Measurements from ENCODE around the gene TGM1.
A peak's percentile ranks its signal among the peaks of the same experiment; 100 is the strongest.
"Not testable (repeated sequence)": the region's sequence is repeated elsewhere in the genome, so short reads cannot be mapped to it uniquely, and the experiment has no call there.

The TGM1 gene

GRCh38 chr14:24252289-24253124, 10.5 kb downstream of the TGM1 start:
- DNase-seq: no peak

GRCh38 chr14:24251880-24252288, 11.1 kb downstream of the TGM1 start:
- DNase-seq: peak; percentile 48

GRCh38 chr14:24250354-24250753, 12.6 kb downstream of the TGM1 start:
- DNase-seq: no peak

- DNase-seq: no peak
Observed at GRCh38 chr14:24249230-24250021, 13.6 kb downstream of the TGM1 start.

- DNase-seq: no peak
Observed at GRCh38 chr14:24247422-24247821, 15.6 kb downstream of the TGM1 start.

- peak; percentile 80 for DNase-seq
Observed at GRCh38 chr14:24246765-24247212, 16.2 kb downstream of the TGM1 start.

- DNase-seq: not testable (repeated sequence)
Observed at GRCh38 chr14:24245350-24245749, 17.6 kb downstream of the TGM1 start.

GRCh38 chr14:24243336-24243836, 19.6 kb downstream of the TGM1 start:
- peak; percentile 54 for DNase-seq

- DNase-seq: peak; percentile 96
Observed at GRCh38 chr14:24241829-24242443, 21.0 kb downstream of the TGM1 start.

- DNase-seq: no peak
Observed at GRCh38 chr14:24240110-24240918, 22.7 kb downstream of the TGM1 start.

- no peak for DNase-seq
Observed at GRCh38 chr14:24238527-24239037, 24.4 kb downstream of the TGM1 start.

- DNase-seq: no peak
Observed at GRCh38 chr14:24238123-24238522, 24.9 kb downstream of the TGM1 start.

GRCh38 chr14:24237463-24237955, 25.5 kb downstream of the TGM1 start:
- no peak for DNase-seq

- no peak for DNase-seq
Observed at GRCh38 chr14:24236689-24237462, 26.1 kb downstream of the TGM1 start.

GRCh38 chr14:24235804-24236688, 26.9 kb downstream of the TGM1 start:
- DNase-seq: no peak

- no peak for DNase-seq
Observed at GRCh38 chr14:24234095-24235005, 28.6 kb downstream of the TGM1 start.

- no peak for DNase-seq
Observed at GRCh38 chr14:24233538-24233866, 29.5 kb downstream of the TGM1 start.

GRCh38 chr14:24232645-24233537, 30.1 kb downstream of the TGM1 start, which contains the start of gene GMPR2:
Gene GMPR2, plus strand, starts transcription at chr14:24232929. Its CDS starts 325 bp downstream, at chr14:24233254.
- peak; percentile 32 for DNase-seq

Data from suppressor macrophage treated with lipopolysaccharide for 4 hours (primary cell).